HL-60 (cell line): Measurements from ENCODE around the gene ETFA.

Experiments
- DNase-seq, 2 experiments: peaks; one replicate each; pipeline ENCODE4 v3.0.0-alpha.2; 2010 to 2020; ENCODE audit warnings: low read depth in 1 of 2, low spot score in 1 of 2
- H3K27ac ChIP-seq: fragments of 250-450 bp; sonication (Bioruptor Pico); replicated peaks from 2 replicates; pipeline ENCODE4 v1.5.1; 2020; ENCODE audit warnings: mild to moderate bottlenecking, moderate library complexity
- H3K27me3 ChIP-seq: fragments of 250-450 bp; sonication (Bioruptor Pico); 2 replicates; pipeline ENCODE4 v1.5.1; 2021; ENCODE audit warnings: mild to moderate bottlenecking, moderate library complexity; ENCODE audit not compliant: insufficient read depth, poor library complexity, severe bottlenecking
- H3K4me3 ChIP-seq: replicated peaks from 2 replicates; pipeline ENCODE4 v1.5.1; 2011; ENCODE audit warnings: mild to moderate bottlenecking, control low read depth, low read length; ENCODE audit not compliant: insufficient read depth
- CTCF ChIP-seq: IDR thresholded peaks from one replicate; pipeline ENCODE4 v1.5.1; 2011; ENCODE audit warnings: low read length, control low read depth, inconsistent platforms; ENCODE audit not compliant: insufficient read depth
- GABPA ChIP-seq: IDR thresholded peaks from 2 replicates; pipeline ENCODE4 v1.6.1; 2012; ENCODE audit warnings: low read depth
- POLR2AphosphoS5 ChIP-seq: IDR thresholded peaks from 2 replicates; pipeline ENCODE4 v1.6.1; 2012; ENCODE audit warnings: low read depth
- REST ChIP-seq: IDR thresholded peaks from 2 replicates; pipeline ENCODE4 v1.6.1; 2012; ENCODE audit warnings: low read depth; ENCODE audit not compliant: insufficient replicate concordance
- SPI1 ChIP-seq: IDR thresholded peaks from 2 replicates; pipeline ENCODE4 v1.6.1; 2012; ENCODE audit warnings: low read depth, mild to moderate bottlenecking, borderline replicate concordance

Gene ETFA

GRCh38 chr15:76169018-76169417 is 142.3 kb downstream of the ETFA start:
- no peak for TF ChIP-seq CTCF
- Histone ChIP-seq H3K4me3 (no peak overlapping the region), H3K27ac (no peak overlapping the region), H3K27me3 (no peaks in the 10 kb centered on the region)
- peak in 1 of 2 experiments; percentile 57 for DNase-seq

- no peaks in the 10 kb centered on the region for H3K27me3 ChIP-seq
- TF ChIP-seq SPI1 (no peak), POLR2AphosphoS5 (no peak), REST (no peak), GABPA (no peak), CTCF (no peak)
- H3K4me3 ChIP-seq, result no peak overlapping the region
- no peak overlapping the region for H3K27ac ChIP-seq
- no peak for DNase-seq
These were observed 142.9 kb downstream of the ETFA start for GRCh38 chr15:76168237-76168984.

- TF ChIP-seq REST, result no peak
- no peaks in the 10 kb centered on the region for H3K27me3 ChIP-seq
- no peak overlapping the region for H3K4me3 ChIP-seq
- no peak for DNase-seq
- H3K27ac ChIP-seq, result no peak overlapping the region
These were observed 145.3 kb downstream of the ETFA start for GRCh38 chr15:76165951-76166350.
